Gastroesophageal sphincter (tissue), 4 donors: ENCODE data around the gene TIGAR. TPM values are rescaled to one million over a fixed set of nuclear protein-coding genes. Genes with fewer than 3 reads are reported as not detected.

ENCODE experiments used
- ATAC-seq: fragments of 150-250 bp; one replicate; pipeline ENCODE4 v1.9.1; 2016; ENCODE audit warnings: mild to moderate bottlenecking, moderate library complexity
- H3K27ac ChIP-seq, 4 donors: fragments of 200-600 bp; sonication (generic) in 3 of 4; 1 replicate in 3 of 4; 2 replicates in 1 of 4; pipeline ENCODE4 v1.5.1; 2016 to 2019
- H3K27me3 ChIP-seq: fragments of 200-600 bp; sonication (generic); one replicate; pipeline ENCODE4 v1.5.1; 2019
- H3K36me3 ChIP-seq, 2 donors: fragments of 200-600 bp; sonication (generic); one replicate each; pipeline ENCODE4 v1.5.1; 2019; ENCODE audit warnings: control low read depth in 1 of 2
- H3K4me1 ChIP-seq, 3 donors: fragments of 200-600 bp; sonication (generic); 1 replicate in 2 of 3; 2 replicates in 1 of 3; pipeline ENCODE4 v1.5.1; 2016 to 2019; ENCODE audit warnings: control low read depth in 2 of 3
- H3K4me3 ChIP-seq, 2 donors: fragments of 200-600 bp; sonication (generic); one replicate each; pipeline ENCODE4 v1.5.1; 2019; ENCODE audit warnings: mild to moderate bottlenecking in 1 of 2, moderate library complexity in 1 of 2
- H3K9me3 ChIP-seq, 3 donors: fragments of 200-600 bp; sonication (generic); one replicate each; pipeline ENCODE4 v1.5.1; 2017 to 2019; ENCODE audit warnings: control low read depth in 2 of 3
- CTCF ChIP-seq, 4 experiments: fragments of 200-600 bp in 2 of 4; fragments of 450-650 bp in 2 of 4; sonication (generic) in 1 of 4; IDR thresholded peaks; one replicate each; pipeline ENCODE4 v1.5.1; 2017 to 2019; ENCODE audit warnings: antibody characterized with exemption in 4 of 4, mild to moderate bottlenecking in 2 of 4, moderate library complexity in 2 of 4
- EP300 ChIP-seq: sonication (generic); formaldehyde crosslinking; IDR thresholded peaks from one replicate; pipeline ENCODE4 v1.6.1; 2017; ENCODE audit warnings: antibody characterized with exemption, mild to moderate bottlenecking
- POLR2A ChIP-seq, 2 donors: fragments of 450-650 bp; IDR thresholded peaks; one replicate each; pipeline ENCODE4 v1.6.1; 2017; ENCODE audit warnings: antibody characterized with exemption in 2 of 2, mild to moderate bottlenecking in 2 of 2, moderate library complexity in 1 of 2
- POLR2AphosphoS5 ChIP-seq: sonication (generic); formaldehyde crosslinking; IDR thresholded peaks from one replicate; pipeline ENCODE4 v1.6.1; 2017; ENCODE audit warnings: antibody characterized with exemption
- WGBS, 2 donors: methylation state at CpG; one replicate each; pipeline ENCODE4 v1.1.5; 2018; ENCODE audit warnings: low coverage in 1 of 2; 5-methylcytosine and 5-hydroxymethylcytosine counted together
- total RNA-seq, 4 donors: library from RNA; depleted of rRNA; stranded (reverse); fragments of >200 nt; gene quantifications; one replicate each; pipeline ENCODE4 v1.1.0, GENCODE V29; 2016

The TIGAR gene
- total RNA-seq, 4 donors from 2014 or later, result 4.6 to 10.5 (median 8.5) TPM

GRCh38 chr12:4369548-4369947, 48.5 kb downstream of the TIGAR start:
- WGBS, 2 donors, result 63 to 98% methylated on average over 3 to 4 of the region's 4 CpGs
- no peak for ATAC-seq
- no peak for TF ChIP-seq POLR2A (IDR thresholded peaks at IDR 0.05)
- TF ChIP-seq CTCF (IDR thresholded peaks at IDR 0.05), result no peak
- TF ChIP-seq POLR2AphosphoS5, result no peak
- TF ChIP-seq EP300, result no peak
- Histone ChIP-seq H3K27me3 (no peaks in the 10 kb centered on the region), H3K27ac (no peak overlapping the region), H3K36me3 (no peaks in the 10 kb centered on the region), H3K4me3 (no peak overlapping the region), H3K4me1 (no peaks in the 10 kb centered on the region), H3K9me3 (no peaks in the 10 kb centered on the region)

GRCh38 chr12:4370265-4370664, 49.3 kb downstream of the TIGAR start:
- Histone ChIP-seq H3K9me3 (no peaks in the 10 kb centered on the region), H3K4me3 (no peak overlapping the region), H3K36me3 (no peaks in the 10 kb centered on the region), H3K4me1 (no peaks in the 10 kb centered on the region), H3K27ac (no peak overlapping the region), H3K27me3 (no peaks in the 10 kb centered on the region)
- 90 to 100% methylated on average over 3 to 4 of the region's 31 CpGs for WGBS, 2 donors
- no peak for ATAC-seq
- TF ChIP-seq EP300 (no peak), CTCF (IDR thresholded peaks at IDR 0.05) (no peak), POLR2AphosphoS5 (no peak), POLR2A (IDR thresholded peaks at IDR 0.05) (no peak)

GRCh38 chr12:4372653-4373052, 51.6 kb downstream of the TIGAR start:
- WGBS, 2 donors, result 80 to 95% methylated on average over 2 of the region's 2 CpGs
- Histone ChIP-seq H3K4me1 (no peaks in the 10 kb centered on the region), H3K36me3 (no peaks in the 10 kb centered on the region), H3K9me3 (no peaks in the 10 kb centered on the region), H3K4me3 (no peak overlapping the region), H3K27me3 (no peaks in the 10 kb centered on the region), H3K27ac (no peak overlapping the region)
- ATAC-seq, result no peak
- TF ChIP-seq EP300 (no peak), CTCF (IDR thresholded peaks at IDR 0.05) (no peak), POLR2AphosphoS5 (no peak), POLR2A (IDR thresholded peaks at IDR 0.05) (no peak)

GRCh38 chr12:4375449-4375848, 54.4 kb downstream of the TIGAR start:
- ATAC-seq, result no peak
- 80 to 82% methylated on average over 6 of the region's 6 CpGs for WGBS, 2 donors
- no peak overlapping the region for H3K4me3 ChIP-seq
- H3K27ac ChIP-seq, result no peak overlapping the region
- TF ChIP-seq CTCF (IDR thresholded peaks at IDR 0.05) (no peak), EP300 (no peak), POLR2A (IDR thresholded peaks at IDR 0.05) (no peak), POLR2AphosphoS5 (no peak)
- peaks cover 11% of the 10 kb centered on the region for H3K27me3 ChIP-seq
- H3K36me3 ChIP-seq, result no peaks in the 10 kb centered on the region
- H3K4me1 ChIP-seq, result no peaks in the 10 kb centered on the region
- no peaks in the 10 kb centered on the region for H3K9me3 ChIP-seq

- ATAC-seq, result no peak
- WGBS, 2 donors, result 70 to 80% methylated on average over 1 of the region's 1 CpG
- Histone ChIP-seq H3K4me3 (no peak overlapping the region), H3K27ac (no peak overlapping the region), H3K9me3 (no peaks in the 10 kb centered on the region), H3K27me3 (peaks cover 11% of the 10 kb centered on the region), H3K36me3 (no peaks in the 10 kb centered on the region), H3K4me1 (no peaks in the 10 kb centered on the region)
- no peak for TF ChIP-seq POLR2AphosphoS5
- TF ChIP-seq CTCF (IDR thresholded peaks at IDR 0.05), result no peak
- no peak for TF ChIP-seq EP300
- no peak for TF ChIP-seq POLR2A (IDR thresholded peaks at IDR 0.05)
These were observed 57.8 kb downstream of the TIGAR start for GRCh38 chr12:4378772-4379171.
